GM21367 (cell line): ENCODE measurements around the gene SKAP2.
"Not testable (repeated sequence)": the region's sequence is repeated elsewhere in the genome, so short reads cannot be mapped to it uniquely, and the experiment has no call there.

Experiments
- ATAC-seq: cut with Tn5 transposase; IDR thresholded peaks from one replicate; pipeline ENCODE4 v1.9.1; 2021; ENCODE audit not compliant: unreplicated experiment

The SKAP2 gene

DNA sequence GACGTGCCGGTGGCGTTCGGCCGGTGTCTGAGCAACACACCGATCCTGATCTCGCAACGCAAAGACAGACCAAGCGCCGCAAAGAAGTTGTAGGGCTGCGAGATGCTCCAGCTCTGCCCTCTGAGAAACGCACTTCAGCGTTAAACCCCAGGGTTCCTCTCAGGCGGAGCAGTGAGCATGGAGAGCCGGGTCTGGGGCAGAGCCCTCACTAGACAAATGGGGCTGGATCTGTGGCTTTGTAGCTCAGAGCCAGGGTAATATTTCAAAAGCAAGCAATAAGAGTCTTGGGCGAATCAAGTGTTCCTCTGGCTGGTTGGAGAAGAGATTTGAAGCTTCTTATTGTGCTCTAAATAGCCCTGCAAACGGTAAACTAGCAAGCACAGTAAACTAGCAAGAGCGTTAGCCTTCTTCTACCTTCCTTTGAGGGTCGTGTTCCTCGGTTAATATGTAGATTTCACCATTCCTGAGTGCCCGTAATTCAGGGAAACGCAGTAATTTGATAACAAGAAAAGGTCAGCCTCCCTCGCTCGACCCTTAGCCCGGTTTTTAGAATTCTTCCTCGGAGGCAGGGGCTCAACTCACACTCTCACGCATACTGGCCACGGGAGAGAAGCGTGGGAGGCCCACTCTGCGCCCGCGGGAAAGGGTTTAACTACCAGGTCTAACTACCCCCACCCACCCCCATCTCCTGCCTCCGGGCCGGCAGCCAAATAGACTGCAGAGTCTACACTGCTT lies 6.7 kb downstream of the SKAP2 start:
- peak; percentile 47 for ATAC-seq

GRCh38 chr7:26857170-26857505 lies 7.3 kb downstream of the SKAP2 start:
- ATAC-seq, result no peak

GRCh38 chr7:26856176-26856985 lies 8.0 kb downstream of the SKAP2 start:
- ATAC-seq, result no peak

DNA sequence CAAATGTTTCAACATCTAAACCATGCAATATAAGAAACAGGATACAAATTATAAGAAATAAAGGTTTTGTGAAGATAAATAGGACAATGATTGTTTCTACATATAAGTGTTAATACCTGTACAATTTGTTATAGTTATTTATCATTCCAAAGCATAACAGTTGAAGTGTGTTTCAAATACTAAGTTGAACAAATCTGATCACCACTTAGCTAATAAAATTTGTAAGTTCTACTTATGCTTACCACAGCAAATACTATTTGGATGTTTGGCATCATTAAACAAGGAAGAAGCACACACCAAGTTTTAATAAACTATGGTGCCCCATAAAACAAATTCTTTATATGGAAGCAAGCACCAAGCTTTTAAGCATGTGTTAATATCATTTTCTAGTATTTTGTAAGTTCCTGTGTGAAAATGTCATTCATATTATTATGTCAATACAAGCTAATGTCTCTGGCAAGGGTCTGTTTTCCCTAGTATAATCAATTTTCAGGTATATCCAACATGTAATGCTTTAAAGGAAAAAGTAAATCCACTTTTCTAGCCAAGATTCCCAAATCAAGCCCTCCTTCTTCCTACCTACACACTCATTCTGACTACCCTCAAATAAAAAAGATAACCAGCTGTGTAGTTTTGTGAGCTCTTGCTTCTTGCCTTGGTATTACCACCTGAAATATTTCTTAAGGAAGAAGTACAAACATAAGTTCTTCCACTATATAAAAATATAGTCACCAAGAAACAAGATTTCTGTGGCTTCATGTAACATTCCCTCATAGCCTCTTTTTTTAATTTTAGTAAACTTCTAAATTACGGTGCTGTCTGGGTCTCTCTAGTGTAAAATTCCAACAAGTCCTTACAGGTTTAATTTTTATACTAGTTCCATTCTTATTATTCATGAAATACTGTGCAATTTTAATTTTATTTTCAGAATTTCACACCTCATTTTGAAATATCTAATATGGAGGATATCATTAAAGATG lies 9.2 kb downstream of the SKAP2 start:
- no peak for ATAC-seq

DNA sequence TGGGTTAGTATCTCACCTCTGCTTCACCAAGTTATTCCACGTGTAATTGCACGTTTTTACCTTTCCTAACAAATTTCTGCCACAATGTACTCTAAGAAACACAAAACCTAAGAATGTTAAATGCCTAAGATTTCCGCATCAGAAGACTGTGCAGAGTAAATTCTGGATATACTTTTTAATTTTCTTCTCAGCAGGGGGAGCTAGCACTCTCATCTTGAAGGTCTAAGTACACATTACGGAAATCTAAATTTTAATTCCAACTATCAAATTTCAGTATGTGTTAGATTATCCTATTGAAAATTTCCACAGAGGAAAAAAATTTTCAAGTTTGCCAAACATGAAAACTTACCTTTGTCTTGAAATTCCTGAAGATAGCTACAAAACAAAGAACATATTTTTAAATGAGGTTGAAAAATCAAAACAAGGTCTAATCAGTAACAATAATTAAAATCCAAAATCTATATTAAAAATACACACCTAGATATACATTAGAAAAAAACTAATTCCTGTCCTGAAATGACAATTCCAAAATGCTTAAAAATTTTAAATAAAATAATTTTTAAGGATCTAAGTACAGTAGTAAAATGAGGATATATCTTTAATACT lies 10.5 kb downstream of the SKAP2 start:
- no peak for ATAC-seq

DNA sequence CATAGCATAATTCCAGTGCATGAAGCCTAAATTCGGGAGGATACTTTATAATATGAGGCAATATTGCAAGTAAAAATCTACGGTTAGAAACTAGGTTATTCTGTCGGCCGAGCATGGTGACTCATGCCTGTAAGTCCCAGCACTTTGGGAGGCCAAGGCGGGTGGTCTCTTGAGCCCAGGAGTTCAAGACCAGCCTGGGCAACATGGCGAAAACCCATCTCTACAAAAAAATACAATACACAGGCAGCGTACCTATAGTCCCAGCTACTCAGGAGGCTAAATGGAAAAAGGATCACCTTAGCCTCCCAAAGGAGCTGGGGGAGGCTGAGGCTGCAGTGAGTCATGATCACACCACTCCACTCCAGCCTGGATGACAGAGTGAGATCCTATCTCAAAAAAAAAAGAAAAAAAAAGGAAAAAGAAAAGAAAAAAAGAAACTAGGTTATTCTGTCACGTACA lies 14.2 kb downstream of the SKAP2 start:
- ATAC-seq, result no peak

DNA sequence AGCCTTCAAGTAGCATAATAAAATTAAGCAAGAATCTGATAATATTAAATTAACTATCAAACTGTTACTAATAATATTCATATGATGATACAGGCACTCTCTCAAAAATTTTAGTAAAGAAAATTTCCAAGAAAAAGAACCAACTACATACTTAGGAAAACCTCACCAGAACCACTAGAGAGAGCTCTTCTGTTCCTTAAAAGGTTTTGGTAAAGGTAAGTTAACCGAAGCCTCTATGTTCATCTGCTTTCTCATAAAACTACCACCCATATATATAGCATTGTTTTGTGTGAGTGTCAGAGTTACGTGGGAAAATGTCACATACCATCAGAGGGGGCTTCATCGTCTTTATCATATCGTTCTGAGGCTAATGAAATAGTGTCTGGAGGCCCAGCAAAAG lies 20.7 kb downstream of the SKAP2 start:
- no peak for ATAC-seq

GRCh38 chr7:26842897-26843296 lies 21.5 kb downstream of the SKAP2 start:
- no peak for ATAC-seq

- ATAC-seq, result no peak
These were observed 23.2 kb downstream of the SKAP2 start for GRCh38 chr7:26841003-26841739.

GRCh38 chr7:26836793-26837192 lies 27.6 kb downstream of the SKAP2 start:
- ATAC-seq, result not testable (repeated sequence)

- no peak for ATAC-seq
These were observed 49.0 kb downstream of the SKAP2 start for GRCh38 chr7:26815426-26815825.

- no peak for ATAC-seq
These were observed 51.0 kb downstream of the SKAP2 start for GRCh38 chr7:26813432-26813831.

GRCh38 chr7:26794541-26794940 lies 69.8 kb downstream of the SKAP2 start:
- ATAC-seq, result no peak

DNA sequence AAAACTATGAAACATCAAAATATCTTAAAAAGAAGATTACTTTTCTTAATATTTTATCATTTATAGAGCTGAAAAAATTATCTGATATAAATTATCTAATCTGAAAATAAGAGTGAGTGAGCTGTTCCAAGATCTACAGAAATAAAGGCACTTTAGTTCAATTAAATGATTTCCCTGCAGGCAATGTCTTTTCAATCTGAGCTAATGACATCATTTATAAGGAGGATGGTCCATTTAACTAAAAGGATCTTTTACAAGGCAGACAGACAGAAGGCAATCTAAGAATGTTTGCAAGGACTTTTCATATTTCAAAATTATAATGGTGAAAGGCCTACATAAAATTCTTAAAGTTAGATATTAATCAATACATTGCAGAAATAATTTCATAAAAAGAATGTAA lies 71.8 kb downstream of the SKAP2 start:
- ATAC-seq, result no peak

- no peak for ATAC-seq
These were observed 72.4 kb downstream of the SKAP2 start for GRCh38 chr7:26792006-26792405.

- ATAC-seq, result no peak
These were observed 74.8 kb downstream of the SKAP2 start for GRCh38 chr7:26789481-26790184.

DNA sequence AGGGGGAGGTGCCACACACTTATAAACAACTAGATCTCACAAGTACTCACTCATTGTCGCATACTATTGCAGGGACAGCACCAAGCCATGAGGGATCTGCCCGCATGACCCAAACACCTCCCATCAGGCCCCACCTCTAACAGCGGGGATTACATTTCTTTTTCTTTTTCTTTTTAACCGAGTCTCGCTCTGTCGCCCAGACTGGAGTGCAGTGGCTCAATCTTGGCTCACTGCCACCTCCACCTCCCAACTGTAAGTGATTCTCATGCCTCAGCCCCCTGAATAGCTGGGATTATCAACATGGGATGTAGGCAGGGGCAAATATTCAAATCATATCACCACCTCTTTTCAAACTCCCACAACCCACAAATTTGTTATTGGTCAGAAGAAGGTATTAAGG lies 76.7 kb downstream of the SKAP2 start:
- no peak for ATAC-seq

DNA sequence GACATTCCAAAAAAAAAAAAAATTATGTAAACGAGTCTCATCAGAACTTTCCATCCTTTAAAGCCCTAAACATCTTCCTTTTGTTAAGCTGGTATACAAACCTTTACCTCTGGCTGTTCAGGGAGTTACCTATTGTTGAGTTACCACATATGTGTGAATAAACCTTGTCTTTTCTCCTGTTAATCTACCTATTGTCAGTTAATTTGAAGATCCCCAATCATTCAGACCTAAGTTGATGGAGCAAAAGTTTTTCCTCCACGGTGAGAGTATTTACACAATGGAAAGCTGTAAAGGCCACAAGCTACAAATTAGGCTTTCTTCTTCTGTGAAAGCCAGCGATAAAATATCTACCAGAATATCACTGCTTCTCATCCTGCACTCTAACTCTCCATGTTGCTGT lies 80.3 kb downstream of the SKAP2 start:
- ATAC-seq, result no peak

GRCh38 chr7:26782501-26782900 lies 81.9 kb downstream of the SKAP2 start:
- no peak for ATAC-seq
